BE2C (cell line): ENCODE measurements around the gene SPTBN1.

Source experiments
- DNase-seq: peaks from one replicate; pipeline ENCODE4 v3.0.0-alpha.2; 2020
- H3K27me3 ChIP-seq: fragments of 250-450 bp; sonication (Bioruptor Pico); 2 replicates; pipeline ENCODE4 v1.5.1; 2020; ENCODE audit warnings: mild to moderate bottlenecking
- H3K36me3 ChIP-seq: fragments of 250-450 bp; sonication (Bioruptor Pico); 2 replicates; pipeline ENCODE4 v1.5.1; 2020; ENCODE audit warnings: mild to moderate bottlenecking
- H3K4me1 ChIP-seq: fragments of 250-450 bp; sonication (Bioruptor Pico); 2 replicates; pipeline ENCODE4 v1.5.1; 2020
- H3K4me3 ChIP-seq: 2 replicates; pipeline ENCODE4 v1.5.1; 2011; ENCODE audit warnings: low read depth, low read length
- H3K9me3 ChIP-seq: fragments of 250-450 bp; sonication (Bioruptor Pico); 2 replicates; pipeline ENCODE4 v1.5.1; 2020
- CTCF ChIP-seq: IDR thresholded peaks from 2 replicates; pipeline ENCODE4 v1.5.1; 2012; ENCODE audit warnings: mild to moderate bottlenecking, low read depth, low read length

The SPTBN1 gene

GRCh38 chr2:54423213-54423612, 32.9 kb upstream of the SPTBN1 start:
- Histone ChIP-seq H3K36me3 (no peaks in the 10 kb centered on the region), H3K9me3 (no peaks in the 10 kb centered on the region), H3K4me3 (no peak overlapping the region), H3K27me3 (no peaks in the 10 kb centered on the region), H3K4me1 (no peaks in the 10 kb centered on the region)
- no peak for DNase-seq
- no peak for TF ChIP-seq CTCF

- H3K27me3 ChIP-seq = no peaks in the 10 kb centered on the region
- H3K4me3 ChIP-seq = no peak overlapping the region
- H3K4me1 ChIP-seq = no peaks in the 10 kb centered on the region
- TF ChIP-seq CTCF = no peak
- no peaks in the 10 kb centered on the region for H3K9me3 ChIP-seq
- H3K36me3 ChIP-seq = no peaks in the 10 kb centered on the region
- no peak for DNase-seq
Observed at GRCh38 chr2:54424555-54425163, 31.5 kb upstream of the SPTBN1 start.

DNA sequence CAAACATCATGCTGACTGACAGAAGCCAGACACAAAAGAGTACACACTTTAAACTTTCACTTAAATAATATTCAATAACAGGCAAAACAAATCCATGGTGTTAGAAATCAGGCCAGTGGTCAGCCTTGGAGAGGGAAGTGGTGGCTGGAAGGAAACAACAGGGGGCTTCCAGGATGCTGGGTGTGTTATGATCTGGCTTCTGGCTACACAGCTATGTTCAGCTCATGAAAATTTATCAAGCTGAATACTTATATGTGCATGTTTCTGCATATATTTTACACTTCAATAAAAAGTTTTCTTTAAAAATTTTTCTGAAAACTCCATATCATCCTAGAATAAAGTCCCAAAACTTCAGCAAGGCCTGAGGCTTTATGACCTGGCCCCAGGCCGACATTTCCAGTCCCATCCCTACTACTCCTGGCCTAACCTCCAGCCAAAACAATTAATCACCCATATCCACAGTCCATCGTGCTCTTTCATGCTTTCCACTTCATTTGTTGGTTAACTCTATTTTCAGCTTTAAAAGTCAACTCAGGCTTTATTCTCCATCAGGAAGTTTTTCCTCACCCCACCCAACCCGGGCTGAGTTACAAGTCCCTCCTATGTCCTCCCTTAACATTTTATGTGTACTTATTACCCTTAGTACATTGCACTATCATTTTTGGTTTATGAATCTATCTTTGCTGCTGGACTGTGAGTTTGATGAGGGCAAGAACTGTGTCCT, 27.9 kb upstream of the SPTBN1 start:
- Histone ChIP-seq H3K9me3 (no peaks in the 10 kb centered on the region), H3K27me3 (no peaks in the 10 kb centered on the region), H3K4me1 (no peaks in the 10 kb centered on the region), H3K36me3 (no peaks in the 10 kb centered on the region), H3K4me3 (no peak overlapping the region)
- DNase-seq = no peak
- no peak for TF ChIP-seq CTCF

DNA sequence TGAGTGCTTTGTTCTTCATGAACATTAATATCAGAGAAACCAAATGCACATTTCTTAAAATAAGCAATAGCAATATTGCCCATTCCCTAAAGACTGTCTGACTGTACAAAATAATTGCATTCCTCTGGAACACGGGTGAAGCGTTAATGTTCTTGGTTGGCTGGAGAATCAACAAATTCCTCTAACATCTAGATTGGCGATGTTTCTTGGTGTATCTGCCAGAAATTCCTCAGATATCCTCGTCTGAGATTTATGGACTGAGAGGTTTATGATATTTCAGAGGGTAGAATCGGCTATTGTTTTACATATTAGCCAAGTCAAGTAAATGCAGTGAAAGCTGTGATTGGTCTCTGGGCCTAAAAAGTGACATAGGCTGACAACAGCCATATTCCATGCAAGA, 27.1 kb upstream of the SPTBN1 start:
- DNase-seq = no peak
- H3K9me3 ChIP-seq = no peaks in the 10 kb centered on the region
- H3K27me3 ChIP-seq = no peaks in the 10 kb centered on the region
- no peaks in the 10 kb centered on the region for H3K4me1 ChIP-seq
- H3K36me3 ChIP-seq = no peaks in the 10 kb centered on the region
- H3K4me3 ChIP-seq = no peak overlapping the region
- no peak for TF ChIP-seq CTCF

GRCh38 chr2:54429811-54430551, 26.1 kb upstream of the SPTBN1 start:
- TF ChIP-seq CTCF = no peak
- DNase-seq = no peak
- Histone ChIP-seq H3K4me1 (no peaks in the 10 kb centered on the region), H3K9me3 (no peaks in the 10 kb centered on the region), H3K36me3 (no peaks in the 10 kb centered on the region), H3K4me3 (no peak overlapping the region), H3K27me3 (no peaks in the 10 kb centered on the region)

- no peaks in the 10 kb centered on the region for H3K27me3 ChIP-seq
- no peak overlapping the region for H3K4me3 ChIP-seq
- no peak for DNase-seq
- H3K36me3 ChIP-seq = no peaks in the 10 kb centered on the region
- H3K9me3 ChIP-seq = no peaks in the 10 kb centered on the region
- H3K4me1 ChIP-seq = no peaks in the 10 kb centered on the region
- TF ChIP-seq CTCF = no peak
Observed at GRCh38 chr2:54430649-54431048, 25.5 kb upstream of the SPTBN1 start.
